Measurements from ENCODE around the gene DRD2.

GRCh38 chr11:113481672-113482071 lies 6.5 kb upstream of the DRD2 start:
- TF ChIP-seq, protein P1, sequence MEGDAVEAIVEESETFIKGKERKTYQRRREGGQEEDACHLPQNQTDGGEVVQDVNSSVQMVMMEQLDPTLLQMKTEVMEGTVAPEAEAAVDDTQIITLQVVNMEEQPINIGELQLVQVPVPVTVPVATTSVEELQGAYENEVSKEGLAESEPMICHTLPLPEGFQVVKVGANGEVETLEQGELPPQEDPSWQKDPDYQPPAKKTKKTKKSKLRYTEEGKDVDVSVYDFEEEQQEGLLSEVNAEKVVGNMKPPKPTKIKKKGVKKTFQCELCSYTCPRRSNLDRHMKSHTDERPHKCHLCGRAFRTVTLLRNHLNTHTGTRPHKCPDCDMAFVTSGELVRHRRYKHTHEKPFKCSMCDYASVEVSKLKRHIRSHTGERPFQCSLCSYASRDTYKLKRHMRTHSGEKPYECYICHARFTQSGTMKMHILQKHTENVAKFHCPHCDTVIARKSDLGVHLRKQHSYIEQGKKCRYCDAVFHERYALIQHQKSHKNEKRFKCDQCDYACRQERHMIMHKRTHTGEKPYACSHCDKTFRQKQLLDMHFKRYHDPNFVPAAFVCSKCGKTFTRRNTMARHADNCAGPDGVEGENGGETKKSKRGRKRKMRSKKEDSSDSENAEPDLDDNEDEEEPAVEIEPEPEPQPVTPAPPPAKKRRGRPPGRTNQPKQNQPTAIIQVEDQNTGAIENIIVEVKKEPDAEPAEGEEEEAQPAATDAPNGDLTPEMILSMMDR (IDR thresholded peaks at IDR 0.05): no peak
- TF ChIP-seq POLR2A (IDR thresholded peaks at IDR 0.05): no peak
- TF ChIP-seq EP300 (IDR thresholded peaks at IDR 0.05): no peak
